ENCODE data around the gene SLC8A1.

DNA sequence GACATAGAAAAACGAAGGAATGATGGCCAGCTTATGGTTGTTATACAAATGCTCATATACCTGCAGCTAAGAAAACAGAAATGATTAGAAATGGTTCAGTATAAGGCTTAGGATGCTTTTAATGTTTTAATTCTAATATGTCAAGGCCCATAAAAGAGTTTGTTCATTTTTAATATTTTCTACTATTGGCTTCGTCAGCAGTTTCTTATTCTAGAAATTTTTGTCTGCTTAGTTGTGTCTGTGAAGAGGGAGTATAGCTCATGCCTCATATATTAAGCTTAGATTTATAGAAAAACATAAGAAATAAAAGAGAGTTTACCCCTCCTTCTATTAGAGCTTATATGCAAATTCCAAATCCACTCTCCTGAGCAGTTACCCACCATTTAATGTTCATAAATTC is 292.6 kb downstream of the SLC8A1 start:
- TF ChIP-seq, protein P1, sequence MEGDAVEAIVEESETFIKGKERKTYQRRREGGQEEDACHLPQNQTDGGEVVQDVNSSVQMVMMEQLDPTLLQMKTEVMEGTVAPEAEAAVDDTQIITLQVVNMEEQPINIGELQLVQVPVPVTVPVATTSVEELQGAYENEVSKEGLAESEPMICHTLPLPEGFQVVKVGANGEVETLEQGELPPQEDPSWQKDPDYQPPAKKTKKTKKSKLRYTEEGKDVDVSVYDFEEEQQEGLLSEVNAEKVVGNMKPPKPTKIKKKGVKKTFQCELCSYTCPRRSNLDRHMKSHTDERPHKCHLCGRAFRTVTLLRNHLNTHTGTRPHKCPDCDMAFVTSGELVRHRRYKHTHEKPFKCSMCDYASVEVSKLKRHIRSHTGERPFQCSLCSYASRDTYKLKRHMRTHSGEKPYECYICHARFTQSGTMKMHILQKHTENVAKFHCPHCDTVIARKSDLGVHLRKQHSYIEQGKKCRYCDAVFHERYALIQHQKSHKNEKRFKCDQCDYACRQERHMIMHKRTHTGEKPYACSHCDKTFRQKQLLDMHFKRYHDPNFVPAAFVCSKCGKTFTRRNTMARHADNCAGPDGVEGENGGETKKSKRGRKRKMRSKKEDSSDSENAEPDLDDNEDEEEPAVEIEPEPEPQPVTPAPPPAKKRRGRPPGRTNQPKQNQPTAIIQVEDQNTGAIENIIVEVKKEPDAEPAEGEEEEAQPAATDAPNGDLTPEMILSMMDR (IDR thresholded peaks at IDR 0.05) = no peak
- no peak for TF ChIP-seq POLR2A (IDR thresholded peaks at IDR 0.05)
